HG03520 (cell line): Measurements from ENCODE around the gene SYVN1.
"Not testable (repeated sequence)": the region's sequence is repeated elsewhere in the genome, so short reads cannot be mapped to it uniquely, and the experiment has no call there.

Experiments
- ATAC-seq: cut with Tn5 transposase; IDR thresholded peaks from one replicate; pipeline ENCODE4 v1.9.1; 2021; ENCODE audit warnings: mild to moderate bottlenecking, moderate library complexity; ENCODE audit not compliant: unreplicated experiment

The SYVN1 gene

DNA sequence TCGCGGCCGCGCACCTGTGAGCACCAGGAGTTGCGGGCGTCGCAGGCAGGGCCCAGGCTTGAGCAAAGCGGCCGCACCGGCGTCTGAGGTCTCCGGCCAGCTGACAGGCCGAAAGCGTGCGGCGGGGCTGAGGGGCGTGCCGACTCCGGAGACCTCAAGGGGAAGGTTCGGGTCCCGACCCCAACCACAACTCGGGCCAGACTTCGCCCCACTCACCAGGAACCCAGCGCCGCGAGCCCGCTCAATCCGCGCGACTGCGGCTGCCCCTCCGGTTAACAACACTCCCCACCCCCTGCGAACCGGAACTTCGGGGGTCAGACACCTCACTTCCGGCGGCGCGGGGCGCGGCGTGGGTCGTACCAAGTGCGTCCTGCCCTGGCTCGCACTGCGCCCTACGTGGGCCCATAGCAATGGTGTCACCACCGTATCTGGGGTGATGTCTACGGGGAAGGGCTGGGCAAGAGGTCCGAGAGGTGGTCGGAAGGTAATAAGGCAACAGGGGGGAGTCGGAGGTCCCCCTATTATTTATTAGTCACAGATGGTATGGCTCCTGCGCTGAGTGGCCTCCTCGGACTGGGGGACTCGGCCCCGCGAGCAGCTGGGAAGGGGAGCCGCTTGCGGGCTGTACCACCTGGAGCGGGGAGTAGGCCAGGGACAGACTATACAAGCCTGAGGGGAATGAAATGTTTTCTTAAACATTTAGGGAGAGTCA lies at the start of gene SYVN1:
Gene SYVN1, minus strand, starts transcription at position 280 of the 712 bp plus-strand sequence. CDS start 918 bp downstream, outside the sequence.
- ATAC-seq = peak; percentile 59

DNA sequence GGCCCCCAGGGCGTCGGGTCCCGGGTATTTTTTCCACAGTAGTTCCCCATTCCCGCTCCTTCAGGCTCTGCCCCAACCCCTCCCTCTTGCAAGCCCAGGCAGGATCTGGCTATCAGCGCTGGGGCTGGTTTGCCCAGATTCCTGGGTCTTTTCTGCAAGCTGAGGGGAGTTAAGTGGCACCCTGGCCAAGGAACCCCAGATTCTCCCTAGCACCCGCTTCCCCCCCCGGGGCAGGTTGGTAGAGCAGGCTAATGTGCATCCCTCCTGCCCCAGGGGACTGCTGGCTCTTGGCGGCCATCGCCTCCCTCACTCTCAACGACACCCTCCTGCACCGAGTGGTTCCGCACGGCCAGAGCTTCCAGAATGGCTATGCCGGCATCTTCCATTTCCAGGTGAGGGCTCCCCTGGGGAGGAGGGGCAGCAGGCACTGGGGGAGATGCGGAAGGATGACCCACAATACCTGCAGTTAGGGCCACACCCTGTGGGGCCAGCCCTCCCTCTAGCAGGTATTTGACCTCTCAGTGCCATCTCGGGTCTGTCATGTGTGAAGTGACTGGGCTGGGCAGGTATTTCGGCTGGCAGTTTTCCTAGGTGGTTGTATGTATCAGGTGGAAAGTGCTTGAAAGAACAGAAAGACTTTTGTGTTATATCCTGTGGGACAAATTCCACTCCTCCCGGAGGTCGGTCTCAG lies 49.0 kb upstream of the SYVN1 start:
- no peak for ATAC-seq

DNA sequence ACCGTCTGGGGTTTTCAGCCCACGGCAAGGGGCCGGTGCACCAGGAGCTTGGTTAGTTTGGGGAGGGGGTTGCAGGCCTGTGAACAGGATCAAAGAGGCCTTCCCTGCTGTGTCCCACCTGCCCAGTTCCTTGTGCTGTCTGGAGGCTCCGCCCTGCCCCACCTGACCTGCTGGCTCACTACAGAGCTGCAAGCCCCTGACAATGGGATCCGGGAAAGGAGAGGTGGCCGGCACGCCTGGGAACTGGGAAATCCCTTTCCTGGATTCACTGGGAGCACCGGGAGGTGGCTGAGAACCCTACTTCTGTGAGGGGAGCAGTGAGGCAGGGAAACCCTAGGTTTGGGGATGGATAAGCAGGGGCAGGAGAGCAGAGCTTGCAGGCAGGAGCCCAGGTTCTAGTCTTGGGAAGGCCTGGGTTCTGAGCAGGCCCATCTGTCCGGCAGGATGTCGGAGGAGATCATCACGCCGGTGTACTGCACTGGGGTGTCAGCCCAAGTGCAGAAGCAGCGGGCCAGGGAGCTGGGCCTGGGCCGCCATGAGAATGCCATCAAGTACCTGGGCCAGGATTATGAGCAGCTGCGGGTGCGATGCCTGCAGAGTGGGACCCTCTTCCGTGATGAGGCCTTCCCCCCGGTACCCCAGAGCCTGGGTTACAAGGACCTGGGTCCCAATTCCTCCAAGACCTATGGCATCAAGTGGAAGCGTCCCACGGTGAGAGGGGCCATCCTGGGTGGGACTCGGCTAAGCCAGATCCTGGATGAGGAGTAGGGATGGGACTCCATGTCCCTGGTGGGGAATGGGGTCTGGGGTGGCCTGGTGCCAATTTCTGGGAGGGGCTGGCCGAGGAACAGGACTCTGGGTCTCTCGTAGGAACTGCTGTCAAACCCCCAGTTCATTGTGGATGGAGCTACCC lies 48.2 kb upstream of the SYVN1 start:
- no peak for ATAC-seq

DNA sequence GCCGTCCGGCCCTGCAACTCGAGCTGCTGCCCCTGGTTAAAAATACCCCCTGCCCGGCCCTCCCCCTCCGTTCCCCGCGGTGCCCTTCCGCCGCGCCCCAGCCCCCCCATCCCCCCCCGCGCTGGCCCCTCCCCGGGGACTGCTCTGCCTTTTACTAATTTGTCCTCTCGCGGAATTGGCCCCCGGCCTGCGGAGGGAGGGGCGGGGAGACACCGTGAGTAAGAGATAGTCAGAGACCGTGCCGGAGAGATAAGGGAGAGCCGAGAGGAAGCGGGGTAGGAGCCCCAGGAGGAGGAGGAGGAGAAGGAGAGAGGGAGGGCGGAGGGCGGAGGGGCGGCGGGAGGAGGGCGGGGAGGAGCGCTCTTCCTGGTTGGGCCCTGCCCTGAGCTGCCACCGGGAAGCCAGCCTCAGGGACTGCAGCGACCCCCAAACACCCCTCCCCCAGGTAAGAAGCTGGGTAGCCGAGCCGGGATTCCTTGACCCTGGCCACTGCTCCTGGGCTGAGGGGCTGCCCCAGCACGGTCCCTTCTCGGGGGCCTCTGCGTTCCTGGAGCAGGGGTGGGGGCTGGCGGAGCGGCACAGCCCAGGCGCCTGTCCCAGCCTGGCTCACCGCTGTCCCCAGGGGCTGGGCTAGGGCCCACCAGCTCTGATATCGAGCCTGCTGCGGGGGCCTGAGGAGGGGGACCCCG lies 47.4 kb upstream of the SYVN1 start, which contains the start of gene CAPN1:
Gene CAPN1, plus strand, starts transcription at position 360 of the 689 bp plus-strand sequence. CDS start 774 bp downstream, outside the sequence.
- ATAC-seq = peak; percentile 15

DNA sequence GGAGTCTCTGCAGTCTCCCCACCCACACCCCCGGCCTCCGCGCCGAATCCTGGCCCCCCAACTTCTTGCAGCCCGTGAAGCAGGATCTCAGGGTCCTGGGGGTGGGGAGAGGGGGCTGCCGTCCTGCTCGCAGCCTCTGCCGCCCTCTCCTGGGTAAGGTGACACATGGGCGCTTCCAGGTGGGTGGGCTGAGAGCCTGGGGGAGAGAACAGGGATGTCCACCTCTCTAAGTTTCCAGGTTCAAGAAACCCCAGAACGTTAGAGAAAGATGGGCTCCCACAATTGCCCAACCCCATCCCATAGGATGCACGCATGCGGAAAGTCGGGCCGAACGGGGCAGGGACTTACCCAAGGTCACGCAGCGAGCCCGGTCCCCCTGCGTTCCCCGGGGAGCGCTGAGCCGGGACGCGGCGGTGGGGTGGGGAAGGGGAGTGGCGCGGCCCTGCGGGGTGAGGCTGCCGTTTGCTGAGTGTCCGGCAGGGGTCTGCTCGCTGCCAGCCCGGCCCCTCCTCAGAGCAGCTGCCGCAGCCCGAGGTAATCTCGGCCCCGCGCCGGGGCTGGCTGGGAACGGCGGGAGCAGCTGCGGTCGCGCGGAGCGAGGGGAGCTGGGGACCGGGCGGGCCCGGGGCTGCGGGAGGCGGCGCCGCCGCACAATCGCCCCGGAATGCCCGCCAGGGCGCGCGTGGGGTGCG lies 46.7 kb upstream of the SYVN1 start:
- peak; percentile 63 for ATAC-seq

DNA sequence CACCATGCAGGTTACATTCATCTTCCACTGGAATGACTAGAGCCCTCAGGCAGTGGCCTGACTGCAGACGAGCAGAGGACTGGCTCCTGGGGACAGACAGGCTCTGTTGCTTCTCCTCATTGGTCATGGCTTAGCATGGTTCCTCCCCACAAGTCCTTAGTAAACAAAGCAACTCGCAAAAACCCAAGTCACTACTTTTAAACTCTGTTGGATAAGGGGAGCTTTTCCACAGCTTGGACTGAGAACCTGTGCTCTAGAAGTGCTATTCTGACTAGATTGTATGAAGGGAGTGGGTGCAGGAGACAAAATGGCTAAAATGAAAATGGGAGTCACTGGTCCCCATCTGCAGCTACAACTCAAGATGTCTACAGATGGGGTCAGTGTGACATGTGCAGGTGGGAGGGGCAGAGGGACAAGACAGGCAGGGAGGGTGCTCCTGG lies 40.3 kb upstream of the SYVN1 start:
- ATAC-seq = not testable (repeated sequence)

DNA sequence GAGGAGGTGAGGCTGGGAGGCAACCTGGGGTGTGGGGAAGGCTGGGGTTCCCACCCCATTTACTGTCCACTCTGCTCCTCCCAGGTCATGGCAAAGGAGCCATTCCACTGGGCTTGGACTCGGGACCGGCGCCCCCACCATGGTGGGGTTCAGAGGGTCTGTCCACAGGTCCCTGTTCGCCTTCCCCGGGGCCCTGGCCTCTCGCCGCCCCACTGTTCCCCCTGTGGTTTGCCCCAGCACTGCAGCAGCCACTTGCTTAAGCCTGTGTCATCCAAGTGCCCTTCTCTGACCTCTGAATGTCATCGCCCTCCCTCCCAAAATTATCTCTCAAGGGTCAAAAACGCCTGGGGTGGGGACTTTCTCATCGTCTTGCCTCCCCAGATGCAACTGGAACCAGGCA lies 38.3 kb upstream of the SYVN1 start:
- ATAC-seq = no peak

DNA sequence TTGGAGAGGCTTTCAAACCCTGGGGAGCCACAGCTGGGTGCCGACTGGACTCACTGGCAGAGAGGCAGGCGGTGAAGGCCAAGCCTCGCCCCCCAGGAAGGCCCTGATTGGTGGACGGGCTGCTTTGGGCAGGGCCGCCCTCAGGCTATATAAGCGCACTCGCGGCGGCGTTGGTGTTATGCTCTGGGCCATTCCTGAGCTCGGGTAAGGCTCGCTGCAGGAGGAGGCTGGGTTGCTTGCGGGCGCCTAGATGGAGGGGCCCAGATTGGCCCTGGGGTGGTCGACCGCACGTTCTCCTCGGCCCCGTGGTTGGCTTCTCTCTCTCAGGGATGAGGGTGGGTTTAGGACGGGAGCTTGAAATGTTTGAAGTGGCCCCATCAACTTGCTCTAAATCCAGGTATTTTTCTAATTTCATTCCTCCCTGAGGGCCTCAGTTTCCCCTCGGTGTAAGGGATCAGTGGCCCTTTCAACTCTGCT lies 35.8 kb upstream of the SYVN1 start, which contains the start of gene SPDYC:
Gene SPDYC, plus strand, starts transcription at position 176 of the 477 bp plus-strand sequence. CDS start 1,125 bp downstream, outside the sequence.
- ATAC-seq = no peak

DNA sequence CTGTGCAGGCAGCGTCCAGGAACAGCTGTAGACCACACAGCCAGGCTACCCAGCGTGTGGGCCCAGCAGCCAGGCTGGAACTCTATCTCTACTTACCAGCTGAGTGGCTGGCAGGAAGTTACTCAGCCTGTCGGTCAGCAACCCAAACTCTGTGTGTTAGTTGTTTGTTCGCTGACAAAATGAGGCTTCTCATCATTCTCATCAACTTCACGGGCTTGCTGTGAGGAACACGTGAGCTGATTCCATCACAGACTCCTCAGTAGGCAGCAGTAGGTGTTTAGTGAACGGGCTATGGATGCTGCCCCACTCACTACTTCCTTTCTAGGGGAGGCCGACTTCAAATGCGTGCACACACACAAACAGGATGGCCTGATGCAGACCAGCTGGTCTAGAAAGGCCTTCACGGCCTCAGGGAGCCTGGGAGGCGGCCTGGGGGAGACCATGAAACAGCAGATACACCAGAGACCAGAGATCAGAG lies 34.9 kb upstream of the SYVN1 start:
- no peak for ATAC-seq

DNA sequence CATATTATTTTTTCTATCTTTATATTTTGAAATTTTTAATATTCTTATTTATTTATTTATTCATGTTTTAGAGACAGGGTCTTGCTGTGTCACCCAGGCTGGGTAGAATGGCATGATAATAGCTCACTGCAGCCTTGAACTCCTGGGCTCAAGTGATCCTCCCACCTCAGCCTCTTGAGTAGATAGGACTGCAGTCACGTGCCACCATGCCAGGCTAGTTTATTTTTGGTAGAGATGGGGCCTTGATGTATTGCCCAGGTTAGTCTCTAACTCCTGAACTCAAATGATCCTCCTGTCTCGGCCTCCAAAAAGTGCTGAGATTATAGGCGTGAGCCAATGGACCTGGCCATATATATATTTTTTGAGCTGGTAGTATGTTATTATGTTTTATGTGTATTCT lies 33.3 kb upstream of the SYVN1 start:
- ATAC-seq = no peak

DNA sequence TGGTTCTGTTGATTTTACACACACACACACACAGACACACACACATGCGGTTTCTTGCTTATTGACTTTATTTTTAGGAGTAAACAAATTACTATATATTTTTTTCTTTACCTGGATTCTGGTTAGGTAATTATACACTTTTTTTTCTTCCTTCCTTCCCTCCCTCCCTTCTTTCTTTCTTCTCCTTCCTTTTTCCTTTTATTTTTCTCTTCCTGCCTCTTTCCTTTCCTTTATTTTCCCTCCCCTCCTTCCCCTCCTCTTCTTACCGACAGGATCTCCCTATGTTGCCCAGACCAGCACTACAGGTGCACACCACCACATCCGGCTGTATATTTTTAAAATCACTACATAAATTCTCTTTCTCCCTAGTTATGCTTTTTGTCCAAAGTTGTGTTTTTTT lies 32.6 kb upstream of the SYVN1 start:
- no peak for ATAC-seq

DNA sequence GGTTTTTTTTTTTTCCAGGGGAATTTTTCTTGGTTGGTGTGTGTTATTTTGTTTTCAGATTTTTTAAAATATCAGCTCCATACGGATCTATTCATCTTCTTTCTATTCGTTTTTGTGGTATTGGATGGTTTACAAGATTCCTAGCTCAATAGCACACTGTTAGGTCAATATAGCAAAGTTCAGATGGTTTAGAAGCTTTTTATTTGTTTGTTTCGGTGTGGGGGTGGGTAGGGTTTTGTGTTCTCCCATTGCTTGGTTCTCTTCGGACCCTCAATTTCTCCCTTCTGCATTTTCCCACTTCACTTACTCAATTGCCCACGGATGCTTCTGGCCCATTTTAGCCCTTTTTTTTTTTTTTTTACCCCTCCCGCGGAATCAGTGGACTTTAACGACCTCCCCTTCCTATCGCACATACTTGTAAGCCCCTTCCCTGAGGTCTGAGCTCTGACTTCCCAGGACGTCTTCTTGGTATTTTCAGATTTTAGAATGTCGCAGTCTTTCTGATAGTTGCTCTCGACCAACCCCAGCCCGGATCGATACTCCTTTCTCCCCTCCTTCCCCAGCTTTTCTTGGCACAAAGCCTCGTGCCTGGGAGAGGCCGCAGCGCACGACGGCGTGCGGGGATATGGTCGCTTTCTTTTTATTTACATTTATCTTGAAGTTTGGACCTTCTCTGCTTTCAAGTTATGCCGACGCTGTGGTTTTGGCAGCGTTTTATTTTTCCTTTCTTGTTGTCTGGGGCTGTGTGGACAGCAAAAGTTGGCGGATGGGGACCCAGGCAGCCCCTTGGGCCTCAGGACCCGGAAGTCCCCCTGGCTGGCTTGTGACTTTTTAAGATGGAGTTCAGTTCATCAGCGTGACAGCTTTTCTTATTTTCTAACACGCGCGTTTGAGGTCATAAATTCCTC lies 31.3 kb upstream of the SYVN1 start:
- ATAC-seq = no peak

DNA sequence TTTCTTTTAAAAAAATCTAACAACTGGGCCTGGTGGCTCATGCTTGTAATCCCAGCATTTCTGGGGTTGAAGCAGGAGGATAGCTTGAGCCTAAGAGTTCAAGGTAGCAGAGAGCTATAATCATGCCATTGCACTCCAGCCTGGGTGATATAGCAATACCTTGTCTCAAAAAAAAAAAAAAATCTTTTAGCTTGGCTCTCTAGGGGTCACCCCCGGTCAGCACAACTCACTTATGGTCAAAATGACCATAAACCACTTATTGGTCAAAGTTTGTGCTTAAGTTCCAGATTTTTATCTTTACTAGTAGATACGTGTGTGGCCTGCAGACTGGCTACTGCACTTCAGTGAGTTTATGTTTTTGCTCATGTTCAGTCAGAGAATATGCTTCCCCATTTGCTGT lies 29.4 kb upstream of the SYVN1 start:
- ATAC-seq = no peak

DNA sequence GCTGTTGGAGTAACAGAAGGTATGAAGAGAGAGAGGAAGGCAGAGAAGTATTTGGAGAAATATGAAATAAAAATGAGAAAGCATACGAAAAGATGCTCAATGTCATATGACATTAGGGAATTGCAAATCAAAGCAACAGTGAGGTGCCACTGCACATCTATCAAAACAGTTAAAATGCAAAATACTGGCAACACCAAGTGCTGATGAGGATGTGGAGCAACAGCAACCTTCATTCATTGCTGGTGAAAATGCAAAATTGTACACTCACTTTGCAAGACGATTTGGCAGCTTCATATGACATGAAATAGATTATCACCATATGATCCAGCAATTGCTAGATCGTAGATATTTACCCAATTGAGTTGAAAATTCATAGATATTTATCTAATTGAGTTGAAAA lies 26.3 kb upstream of the SYVN1 start:
- no peak for ATAC-seq

DNA sequence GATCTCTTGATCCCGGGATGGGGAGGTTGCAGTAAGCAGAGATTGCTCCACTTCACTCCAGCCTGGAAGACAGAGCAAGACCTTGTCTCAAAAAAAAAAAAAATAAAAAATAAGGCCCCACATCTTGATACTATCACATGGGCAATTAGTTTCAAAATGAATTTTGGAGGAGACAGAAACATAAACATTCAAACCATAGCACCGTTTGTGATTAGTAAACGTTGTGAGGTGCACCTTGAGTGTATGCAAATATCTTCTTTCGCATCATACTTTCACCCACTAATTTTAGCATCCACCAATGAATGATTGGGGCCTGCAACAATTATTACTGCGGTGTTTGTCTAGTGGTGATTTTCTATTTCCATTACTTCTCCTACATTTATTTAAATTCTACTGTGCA lies 24.7 kb upstream of the SYVN1 start:
- ATAC-seq = no peak

DNA sequence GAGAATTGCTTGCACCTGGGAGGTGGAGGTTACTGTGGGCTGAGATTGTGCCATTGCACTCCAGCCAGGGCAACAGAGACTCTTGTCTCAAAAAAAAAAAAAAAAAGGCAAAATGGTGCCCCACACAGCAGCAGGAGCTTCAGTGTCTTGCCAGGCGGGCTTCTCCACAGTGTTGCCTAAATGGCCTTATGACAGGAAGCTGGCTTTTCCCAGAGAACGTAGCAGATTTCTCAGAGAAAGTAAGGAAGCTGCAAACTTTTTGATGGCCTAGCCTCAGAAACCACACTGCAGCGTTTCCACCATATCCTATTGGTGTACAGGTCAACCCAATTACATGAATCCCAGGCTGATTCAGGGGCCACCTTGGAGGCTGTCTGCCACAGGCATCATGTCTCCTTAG lies 23.0 kb upstream of the SYVN1 start:
- ATAC-seq = no peak

DNA sequence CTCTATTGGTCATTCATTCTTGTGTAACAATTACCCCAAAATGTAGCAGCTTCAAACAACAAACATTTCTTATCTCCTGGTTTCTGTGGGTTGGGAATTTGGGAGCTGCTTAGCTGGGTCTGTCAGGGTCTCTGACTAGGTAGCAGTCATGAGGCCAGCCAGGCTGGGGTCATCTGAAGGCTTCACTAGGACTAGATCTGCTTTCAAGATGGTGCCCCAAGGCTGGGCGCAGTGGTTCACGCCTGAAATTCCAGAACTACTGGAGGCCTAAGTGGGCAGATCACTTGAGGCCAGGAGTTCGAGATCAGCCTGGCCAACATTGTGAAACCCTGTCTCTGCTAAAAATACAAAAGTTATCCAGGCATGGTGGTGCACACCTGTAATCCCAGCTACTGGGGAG lies 22.6 kb upstream of the SYVN1 start:
- no peak for ATAC-seq

DNA sequence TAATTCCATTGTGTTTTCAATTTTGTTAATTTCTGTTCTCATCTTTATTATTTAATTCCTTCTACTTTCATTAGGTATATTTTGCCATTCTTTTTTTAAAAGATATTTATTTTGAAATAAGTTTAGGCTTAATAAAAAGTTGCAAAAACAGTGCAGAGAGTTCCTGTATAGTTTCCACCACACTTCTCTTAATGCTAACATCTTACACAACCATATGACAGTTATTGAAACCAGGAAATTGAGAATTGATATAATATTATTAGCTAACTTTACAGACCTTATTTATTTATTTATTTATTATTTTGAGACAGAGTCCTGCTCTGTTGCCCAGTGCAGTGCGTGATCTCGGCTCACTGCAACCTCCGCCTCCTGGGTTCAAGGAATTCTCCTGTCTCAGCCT lies 21.9 kb upstream of the SYVN1 start:
- ATAC-seq = no peak

DNA sequence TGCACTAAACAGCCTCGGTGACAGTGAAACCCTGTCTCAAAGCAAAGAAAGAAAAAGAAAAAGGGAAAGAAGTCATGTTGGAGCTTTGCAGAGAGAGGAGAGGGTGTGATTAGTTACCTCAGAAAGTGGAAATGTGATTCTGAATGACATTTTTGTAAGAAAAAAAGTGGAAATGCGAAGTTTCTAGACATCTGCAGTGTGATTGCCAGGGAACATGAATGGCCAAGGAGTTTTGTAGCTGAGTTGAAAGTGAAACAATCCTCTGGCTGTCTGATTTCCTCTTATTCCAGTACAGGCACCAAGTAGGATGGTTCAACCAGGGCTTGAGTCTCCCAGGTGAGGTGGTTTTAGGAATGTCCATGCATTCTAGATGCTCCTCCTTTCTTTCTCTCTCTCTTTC lies 17.8 kb upstream of the SYVN1 start:
- no peak for ATAC-seq
